ENCODE measurements around the gene SPRED2.

Gene SPRED2

GRCh38 chr2:65355186-65355831 lies 77.1 kb downstream of the SPRED2 start:
- no peak overlapping the region for H3K4me3 ChIP-seq (ENCODE audit: low read depth, low read length)
- no peak for DNase-seq (ENCODE audit: low read depth)
- TF ChIP-seq CTCF (IDR thresholded peaks at IDR 0.05; ENCODE audit: low read depth, low read length, missing control alignments) = no peak

- no peak for TF ChIP-seq CTCF (IDR thresholded peaks at IDR 0.05; ENCODE audit: low read depth, low read length, missing control alignments)
- no peak overlapping the region for H3K4me3 ChIP-seq (ENCODE audit: low read depth, low read length)
- DNase-seq (ENCODE audit: low read depth) = no peak
Observed at GRCh38 chr2:65354773-65355172, 77.6 kb downstream of the SPRED2 start.

- H3K4me3 ChIP-seq (ENCODE audit: low read depth, low read length) = no peak overlapping the region
- no peak for DNase-seq (ENCODE audit: low read depth)
- TF ChIP-seq CTCF (IDR thresholded peaks at IDR 0.05; ENCODE audit: low read depth, low read length, missing control alignments) = no peak
Observed at GRCh38 chr2:65353927-65354326, 78.5 kb downstream of the SPRED2 start.

- DNase-seq (ENCODE audit: low read depth) = no peak
- H3K4me3 ChIP-seq (ENCODE audit: low read depth, low read length) = no peak overlapping the region
- peak; percentile 41 for TF ChIP-seq CTCF (IDR thresholded peaks at IDR 0.05; ENCODE audit: low read depth, low read length, missing control alignments)
Observed at GRCh38 chr2:65353046-65353445, 79.4 kb downstream of the SPRED2 start.

- DNase-seq (ENCODE audit: low read depth) = no peak
- TF ChIP-seq CTCF (IDR thresholded peaks at IDR 0.05; ENCODE audit: low read depth, low read length, missing control alignments) = no peak
- no peak overlapping the region; the same call in 1 of the 2 replicates for H3K4me3 ChIP-seq (ENCODE audit: low read depth, low read length)
Observed at GRCh38 chr2:65351948-65352595, 80.3 kb downstream of the SPRED2 start.

- no peak for TF ChIP-seq CTCF (IDR thresholded peaks at IDR 0.05; ENCODE audit: low read depth, low read length, missing control alignments)
- no peak for DNase-seq (ENCODE audit: low read depth)
Observed at GRCh38 chr2:65351234-65351947, 81.0 kb downstream of the SPRED2 start.

More at GRCh38 chr2:65351234-65351947, 81.0 kb downstream of the SPRED2 start:
- H3K4me3 ChIP-seq (ENCODE audit: low read depth, low read length) = no peak overlapping the region; the same call in 1 of the 2 replicates
